ENCODE measurements around the gene CCR5.

DNA sequence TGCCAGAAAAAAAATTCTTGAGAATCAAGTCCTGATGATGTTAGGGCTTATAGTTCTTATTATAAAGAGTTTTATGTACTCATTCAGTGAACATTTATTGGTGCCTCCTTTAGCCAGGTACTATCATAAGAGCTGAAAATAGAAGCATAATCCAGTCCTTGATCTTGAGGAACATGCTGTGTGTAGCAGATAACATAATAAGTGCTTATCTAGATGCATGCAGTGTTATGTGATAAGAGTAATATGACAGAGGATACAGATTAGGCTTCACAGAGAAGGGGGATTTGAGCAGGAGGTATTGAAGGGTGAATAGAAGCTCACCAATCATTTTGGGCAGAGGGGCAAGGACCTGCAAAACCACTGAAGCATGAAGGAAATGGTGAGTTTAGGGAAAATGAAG, 15.8 kb upstream of the CCR5 start:
- no peak for TF ChIP-seq CTCF (conservative IDR thresholded peaks at IDR 0.05; ENCODE audit: low read depth, low read length)
- no peak for TF ChIP-seq EZH2phosphoT487 (IDR thresholded peaks at IDR 0.05; ENCODE audit: borderline replicate concordance, low read length)
